HG03280 (cell line): ENCODE data around the gene ERLEC1.
A peak's percentile ranks its signal among the peaks of the same experiment; 100 is the strongest.
"Not testable (repeated sequence)": the region's sequence is repeated elsewhere in the genome, so short reads cannot be mapped to it uniquely, and the experiment has no call there.

ENCODE experiments used
- ATAC-seq: cut with Tn5 transposase; IDR thresholded peaks from one replicate; pipeline ENCODE4 v1.9.1; 2021; ENCODE audit warnings: mild to moderate bottlenecking, moderate library complexity; ENCODE audit not compliant: unreplicated experiment

ERLEC1 gene

DNA sequence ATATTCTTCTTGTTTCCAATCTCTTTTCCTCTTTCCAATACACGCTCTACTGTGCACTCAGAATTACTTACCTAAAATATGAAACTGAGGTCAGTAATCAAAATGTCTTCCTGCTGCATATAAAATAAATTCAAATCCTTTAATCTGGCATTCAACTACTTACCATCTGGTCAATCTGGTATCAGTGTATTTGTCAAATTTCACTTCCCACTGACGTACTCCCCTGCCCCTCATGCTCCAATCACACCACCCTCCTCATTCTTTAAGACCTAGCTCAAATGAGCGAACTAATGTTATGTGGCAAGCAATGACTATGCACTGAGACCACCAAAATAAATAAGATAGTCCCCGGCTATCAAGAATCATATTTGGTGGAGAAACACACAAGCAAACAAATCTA lies 6.8 kb upstream of the ERLEC1 start:
- ATAC-seq, result no peak

DNA sequence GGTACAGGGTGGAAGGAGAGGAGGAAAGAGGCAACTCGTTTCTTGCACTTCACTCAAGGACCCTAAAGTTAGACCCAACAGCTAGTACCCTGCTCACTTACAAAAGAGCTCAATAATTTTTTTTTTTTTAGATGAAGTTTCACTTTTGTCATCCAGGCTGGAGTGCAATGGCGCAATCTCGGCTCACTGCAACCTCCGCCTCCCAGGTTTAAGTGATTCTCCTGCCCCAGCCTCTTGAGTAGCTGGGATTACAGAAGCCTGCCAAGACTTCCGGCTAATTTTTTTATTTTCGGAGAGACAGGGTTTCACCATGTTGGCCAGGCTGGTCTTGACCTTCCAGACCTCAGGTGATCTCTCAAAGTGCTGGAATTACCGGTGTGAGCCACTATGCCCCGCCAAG lies 4.2 kb upstream of the ERLEC1 start:
- no peak for ATAC-seq

DNA sequence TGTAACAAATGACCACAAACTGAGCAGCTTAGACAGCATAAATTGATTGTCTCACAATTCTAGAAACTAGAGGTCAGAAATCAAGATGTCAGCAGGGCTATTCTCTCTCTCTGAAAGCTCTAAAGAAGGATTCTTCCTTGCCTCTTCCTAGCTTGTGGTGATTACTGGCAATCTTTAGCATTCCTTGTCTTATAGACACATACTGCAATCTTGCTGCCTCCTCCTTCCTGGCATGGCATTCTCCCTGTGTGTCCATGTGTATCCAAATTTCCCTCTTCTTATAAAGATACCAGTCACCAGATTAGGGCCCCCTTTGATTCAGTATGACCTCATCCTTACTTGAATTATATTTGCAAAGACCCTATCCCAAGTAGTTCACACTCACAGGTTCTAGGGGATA lies 2.4 kb upstream of the ERLEC1 start:
- no peak for ATAC-seq

DNA sequence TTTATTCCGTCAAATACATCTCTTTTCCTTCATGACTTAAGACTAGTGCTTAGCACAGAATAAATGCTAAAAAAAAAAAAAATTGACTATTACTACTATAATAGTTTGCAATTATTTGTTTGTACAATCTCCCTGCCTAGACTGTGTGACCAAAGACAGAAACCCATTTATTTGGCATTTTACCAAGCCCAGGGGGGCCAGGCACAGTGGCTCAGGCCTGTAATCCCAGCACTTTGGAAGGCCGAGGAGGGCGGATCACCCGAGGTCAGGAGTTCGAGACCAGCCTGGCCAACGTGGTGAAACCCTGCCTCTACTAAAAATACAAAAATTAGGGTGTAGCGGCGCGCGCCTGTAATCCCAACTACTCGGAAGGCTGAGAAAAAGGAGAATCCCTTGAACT lies 1.5 kb upstream of the ERLEC1 start:
- ATAC-seq, result no peak

DNA sequence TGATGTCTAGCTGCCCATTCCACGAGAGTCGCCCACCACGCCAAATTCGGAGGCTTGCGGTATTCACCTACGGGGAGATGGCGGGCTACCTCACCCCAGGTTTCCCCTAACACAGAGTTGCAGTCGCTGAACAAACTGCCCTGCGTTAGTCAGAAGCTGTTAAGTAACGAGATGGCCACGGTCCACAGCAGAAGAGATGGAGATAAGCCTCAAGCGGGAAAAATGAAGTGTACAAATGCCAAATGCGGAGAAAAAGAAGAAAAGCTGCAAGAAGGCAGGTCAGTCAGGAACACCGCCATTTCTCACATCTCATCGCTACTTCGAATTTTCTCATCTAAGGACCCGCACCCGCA lies 516 bp upstream of the ERLEC1 start:
- ATAC-seq, result peak; percentile 1

DNA sequence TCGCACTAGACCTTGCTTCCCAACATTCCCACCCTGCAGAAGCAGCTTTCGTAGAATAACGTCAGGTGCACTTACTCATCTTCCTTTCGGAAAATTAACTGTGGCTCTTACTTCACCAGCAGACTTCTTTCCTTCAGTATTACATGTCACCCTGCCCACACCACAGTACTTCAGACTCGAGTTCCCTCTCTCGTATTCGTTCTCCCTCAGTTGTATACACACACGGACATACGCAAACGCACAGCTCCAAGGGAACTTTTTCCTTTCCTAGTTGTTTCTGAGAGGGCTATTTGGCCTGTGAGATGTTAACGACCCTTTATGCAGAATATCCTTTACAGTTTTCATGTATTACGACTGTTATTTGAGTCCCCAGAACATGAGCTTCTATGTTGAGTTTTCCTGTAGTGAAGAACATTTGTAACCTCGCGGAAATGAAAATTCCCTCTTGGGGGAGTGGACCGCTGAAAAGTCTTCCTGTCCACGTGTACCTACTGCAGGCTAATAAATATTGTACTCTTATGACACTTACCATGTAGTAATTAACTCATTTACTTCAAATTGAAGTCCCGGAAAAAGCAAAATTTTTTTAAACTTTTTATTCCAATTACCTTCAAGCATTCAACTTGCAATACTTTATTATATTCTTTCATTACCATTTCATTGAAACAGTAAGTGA lies 908 bp downstream of the ERLEC1 start:
- ATAC-seq, result no peak

DNA sequence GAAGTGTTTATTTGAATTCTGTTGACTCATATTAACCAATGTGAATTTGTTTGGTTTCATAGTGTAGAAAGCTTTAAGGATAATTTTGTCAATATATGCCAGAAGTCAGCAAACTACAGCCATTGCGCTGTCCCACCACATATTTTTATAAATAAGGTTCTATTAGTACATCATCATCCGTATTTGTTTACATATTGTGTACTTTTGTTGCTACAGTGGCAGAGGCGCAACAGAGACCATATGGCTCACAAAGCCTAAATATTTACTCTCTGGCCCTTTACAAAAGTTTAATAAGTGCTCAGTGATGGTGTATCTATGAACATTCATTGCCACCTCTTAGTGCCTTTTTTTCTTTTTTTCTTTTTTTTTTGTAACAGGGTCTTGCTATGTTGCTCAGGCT lies 6.4 kb downstream of the ERLEC1 start:
- no peak for ATAC-seq

DNA sequence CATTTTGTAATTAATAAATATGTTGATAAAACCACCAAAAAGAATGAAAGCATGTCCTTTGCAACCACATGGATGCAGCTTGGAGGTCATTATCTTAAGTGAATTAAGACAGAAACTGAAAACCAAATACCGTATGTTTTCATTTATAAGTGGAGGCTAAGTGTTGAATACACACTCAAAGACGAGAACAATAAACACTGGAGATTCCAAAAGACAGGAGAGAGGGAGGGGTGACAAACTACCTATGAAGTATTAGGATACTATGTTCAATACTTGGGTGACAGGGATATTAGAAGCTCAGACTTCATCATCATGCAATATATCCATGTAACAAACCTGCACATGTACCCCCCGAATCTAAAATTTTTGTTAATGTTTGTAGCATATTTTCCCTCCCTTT lies 7.0 kb downstream of the ERLEC1 start:
- ATAC-seq, result no peak

DNA sequence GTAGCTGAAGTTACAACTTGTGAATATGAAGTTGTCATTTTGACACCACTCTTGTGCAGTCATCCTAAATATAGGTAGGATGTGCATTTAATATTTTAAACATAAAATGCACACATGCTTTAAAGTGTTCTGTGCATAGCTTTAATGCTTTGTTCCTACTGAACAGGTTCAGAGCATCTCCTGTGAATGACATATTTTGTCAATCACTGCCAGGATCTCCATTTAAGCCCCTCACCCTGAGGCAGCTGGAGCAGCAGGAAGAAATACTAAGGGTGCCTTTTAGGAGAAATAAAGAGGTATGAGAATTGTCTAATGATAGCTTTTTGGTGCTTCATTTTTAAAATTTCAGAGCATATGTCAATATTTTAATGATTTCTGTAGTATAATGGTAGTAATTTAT lies 14.7 kb downstream of the ERLEC1 start:
- no peak for ATAC-seq

DNA sequence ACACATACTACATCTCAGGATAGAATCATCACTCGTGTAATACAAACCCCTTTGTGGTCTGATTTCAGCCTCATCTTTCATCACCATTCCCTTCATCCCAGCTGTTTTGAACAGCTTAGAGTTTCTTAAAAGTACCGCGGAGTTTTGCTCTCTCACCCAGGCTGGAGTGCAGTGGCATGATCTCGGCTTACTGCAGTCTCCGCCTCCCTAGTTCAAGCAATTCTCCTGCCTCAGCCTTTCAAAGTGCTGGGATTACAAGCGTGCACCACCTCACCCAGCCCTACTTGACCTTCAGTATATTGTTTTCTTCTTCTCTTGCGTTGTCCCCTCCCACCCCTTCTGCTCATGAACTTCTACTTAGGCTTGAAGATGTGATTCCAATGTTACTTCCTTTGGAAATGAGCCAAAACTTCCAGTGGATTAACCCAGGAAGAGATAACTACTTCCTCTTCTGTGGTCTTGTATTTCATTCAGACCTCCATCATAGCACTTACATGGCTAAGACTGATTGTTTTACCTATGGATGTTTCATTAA lies 15.8 kb downstream of the ERLEC1 start:
- ATAC-seq, result no peak

DNA sequence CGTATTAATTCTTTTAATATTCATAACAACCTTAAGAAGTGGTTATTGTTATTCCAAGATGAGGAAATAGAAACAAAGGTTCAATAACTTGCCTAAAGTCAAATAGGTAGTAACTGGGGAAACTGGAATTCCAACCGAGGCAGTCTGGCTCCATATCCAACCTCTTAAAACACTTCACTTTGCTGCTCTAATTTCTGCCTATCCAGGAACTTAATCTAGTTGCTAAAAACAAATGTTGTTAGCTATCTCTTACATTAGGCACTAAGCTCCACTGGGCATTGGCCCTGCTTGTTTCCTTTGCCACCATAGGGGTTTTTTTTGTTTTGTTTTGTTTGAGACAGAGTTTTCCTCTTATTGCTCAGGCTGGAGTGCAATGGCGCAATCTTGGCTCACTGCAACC lies 24.8 kb downstream of the ERLEC1 start:
- ATAC-seq, result no peak

DNA sequence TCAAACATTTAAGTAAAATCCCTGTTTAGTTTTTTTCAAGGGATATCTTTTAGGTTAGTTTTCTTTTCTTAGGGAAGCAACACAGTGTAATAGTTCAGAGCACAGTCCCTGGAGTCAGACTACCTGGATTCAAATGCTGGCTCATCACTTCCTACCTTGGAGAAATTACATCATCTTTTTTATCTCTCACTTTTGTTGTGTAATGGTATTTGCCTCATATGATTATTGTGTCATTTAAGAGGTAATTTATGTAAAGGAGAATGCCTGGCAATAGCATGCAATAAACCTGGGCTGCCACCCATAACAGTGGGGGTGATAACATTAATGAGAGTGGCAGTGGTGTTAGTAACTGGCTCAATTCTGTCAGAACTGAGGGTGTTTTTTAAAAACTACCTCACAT lies 26.3 kb downstream of the ERLEC1 start:
- no peak for ATAC-seq

DNA sequence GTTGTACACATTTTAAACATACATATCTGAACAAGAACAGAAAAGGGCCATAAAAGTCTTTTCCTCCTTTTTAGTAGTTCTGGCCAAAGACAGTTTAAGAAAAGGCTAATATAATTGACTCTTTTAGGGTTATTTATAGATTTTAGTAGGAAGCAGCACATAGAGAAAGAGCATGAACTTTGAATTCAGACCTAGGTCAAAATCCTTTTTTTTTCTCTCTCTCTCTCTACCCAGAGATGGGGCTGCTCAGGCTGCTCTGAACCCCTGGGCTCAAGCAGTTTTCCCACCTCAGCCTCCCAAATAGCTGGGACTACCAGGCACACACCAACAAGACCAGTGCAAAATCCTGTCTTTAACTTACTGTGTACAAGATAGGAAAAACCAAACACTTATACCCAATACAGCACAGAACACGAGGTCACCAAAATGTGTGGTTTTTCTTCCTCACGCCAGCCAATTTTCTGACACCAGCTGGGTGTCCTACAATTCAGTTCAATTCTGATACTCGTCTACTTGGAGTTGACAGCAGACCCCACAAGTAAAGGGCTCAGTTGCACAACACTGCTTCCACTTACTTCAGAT lies 32.1 kb downstream of the ERLEC1 start:
- ATAC-seq, result no peak

DNA sequence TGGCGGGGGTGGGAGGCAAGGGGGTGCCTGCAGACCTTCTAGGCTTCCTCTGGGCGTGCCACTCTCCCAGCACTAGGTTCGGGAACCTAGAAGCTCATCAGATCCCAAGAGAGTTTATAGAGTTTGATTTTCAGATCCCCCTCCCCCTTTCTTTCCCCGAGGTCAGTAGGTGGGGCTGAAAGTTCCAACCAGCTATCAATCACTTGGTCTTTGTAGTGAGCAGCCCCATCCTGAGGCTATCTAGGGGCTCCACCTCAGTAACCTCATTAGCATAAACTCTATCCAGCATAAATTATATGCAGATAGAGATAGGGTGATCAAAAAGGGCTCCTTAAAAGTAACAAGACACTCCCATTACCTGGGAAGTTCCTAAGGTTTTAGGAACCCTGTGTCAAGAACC lies 32.8 kb downstream of the ERLEC1 start:
- ATAC-seq, result no peak

DNA sequence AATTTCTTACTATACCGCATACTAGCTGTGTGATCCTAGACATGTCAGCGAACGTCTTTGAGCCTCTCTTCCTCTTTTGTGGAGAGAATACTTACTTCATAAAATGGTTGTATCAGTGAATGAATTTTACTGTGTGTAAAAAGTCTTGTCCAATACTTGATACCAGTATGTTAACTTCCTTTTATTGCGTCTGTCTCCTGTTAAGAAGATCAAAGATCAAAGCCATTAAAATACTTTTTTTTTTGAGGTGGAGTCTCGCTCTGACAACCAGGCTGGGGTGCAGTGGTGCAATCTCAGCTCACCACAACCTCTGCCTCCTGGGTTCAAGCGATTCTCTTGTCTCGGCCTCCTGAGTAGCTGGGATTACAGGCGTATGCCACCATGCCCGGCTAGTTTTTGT lies 33.2 kb downstream of the ERLEC1 start:
- ATAC-seq, result no peak

DNA sequence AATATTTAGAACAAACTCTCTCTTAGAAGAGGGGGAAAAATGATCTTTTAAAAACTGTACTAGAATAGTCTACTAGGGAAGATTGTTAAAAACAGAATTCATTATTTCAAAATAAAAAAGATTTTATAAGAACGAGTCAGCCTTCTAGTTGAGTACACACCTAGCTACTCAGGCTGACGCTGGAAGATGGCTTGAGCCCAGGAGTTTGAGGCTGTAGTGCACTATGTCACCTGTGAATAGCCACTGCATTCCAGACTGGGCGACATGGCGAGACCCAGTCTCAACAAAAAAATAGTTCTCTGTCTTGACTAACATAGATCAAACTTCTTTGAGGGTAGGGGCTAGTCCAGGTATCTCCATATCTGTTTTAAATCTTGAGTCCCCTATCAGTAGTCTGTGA lies 33.9 kb downstream of the ERLEC1 start:
- ATAC-seq, result no peak

DNA sequence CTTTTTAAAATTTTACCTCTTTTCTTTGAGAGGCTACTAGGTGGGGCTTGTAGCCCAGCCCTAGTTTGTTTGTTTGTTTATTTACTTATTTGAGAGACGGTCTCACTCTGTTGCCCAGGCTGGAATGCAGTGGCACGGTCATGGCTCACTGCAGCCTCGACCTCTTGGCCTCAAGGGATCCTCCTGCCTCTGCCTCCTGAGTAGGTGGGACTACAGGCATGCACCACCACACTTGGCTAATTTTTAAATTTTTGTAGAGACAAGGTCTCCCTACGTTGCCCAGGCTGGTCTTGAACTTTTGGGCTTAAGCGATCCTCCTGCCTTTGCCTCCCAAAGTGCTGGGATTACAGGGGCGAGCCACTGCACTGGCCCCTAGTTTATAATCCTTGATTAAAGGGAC lies 35.0 kb downstream of the ERLEC1 start:
- ATAC-seq, result no peak

DNA sequence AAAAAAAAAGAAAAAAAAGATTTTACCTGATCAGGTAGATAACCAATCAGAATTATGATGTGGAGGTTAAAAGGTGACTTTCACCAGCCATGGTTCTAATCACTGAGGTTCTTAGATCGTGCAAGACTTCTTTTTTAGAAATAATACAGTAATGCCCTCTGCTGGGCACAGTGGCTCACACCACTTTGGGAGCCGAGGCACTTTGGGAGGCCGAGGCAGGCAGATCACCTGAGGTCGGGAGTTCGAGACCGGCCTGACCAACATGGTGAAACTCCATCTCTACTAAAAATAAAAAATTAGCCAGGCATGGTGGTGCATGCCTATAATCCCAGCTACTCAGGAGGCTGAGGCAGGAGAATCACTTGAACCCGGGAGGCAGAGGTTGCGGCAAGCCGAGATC lies 36.8 kb downstream of the ERLEC1 start:
- not testable (repeated sequence) for ATAC-seq

DNA sequence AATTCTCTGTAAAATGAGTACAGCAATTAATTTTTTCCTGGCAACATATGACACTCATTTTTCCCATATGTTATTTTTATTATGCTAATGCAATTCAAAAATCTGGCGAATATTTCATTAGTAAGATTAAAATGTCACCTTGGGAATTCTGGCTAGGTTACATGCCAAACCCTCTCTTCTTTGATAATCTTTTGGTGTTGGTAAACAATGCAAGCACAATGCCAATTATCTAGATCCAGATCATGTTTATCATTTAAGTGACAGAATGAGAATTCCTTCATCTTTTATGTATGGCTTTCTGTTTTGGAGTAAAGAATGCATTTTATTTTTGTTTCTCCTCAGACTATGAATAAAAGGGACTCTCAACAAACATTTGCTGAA lies 39.2 kb downstream of the ERLEC1 start:
- ATAC-seq, result no peak

DNA sequence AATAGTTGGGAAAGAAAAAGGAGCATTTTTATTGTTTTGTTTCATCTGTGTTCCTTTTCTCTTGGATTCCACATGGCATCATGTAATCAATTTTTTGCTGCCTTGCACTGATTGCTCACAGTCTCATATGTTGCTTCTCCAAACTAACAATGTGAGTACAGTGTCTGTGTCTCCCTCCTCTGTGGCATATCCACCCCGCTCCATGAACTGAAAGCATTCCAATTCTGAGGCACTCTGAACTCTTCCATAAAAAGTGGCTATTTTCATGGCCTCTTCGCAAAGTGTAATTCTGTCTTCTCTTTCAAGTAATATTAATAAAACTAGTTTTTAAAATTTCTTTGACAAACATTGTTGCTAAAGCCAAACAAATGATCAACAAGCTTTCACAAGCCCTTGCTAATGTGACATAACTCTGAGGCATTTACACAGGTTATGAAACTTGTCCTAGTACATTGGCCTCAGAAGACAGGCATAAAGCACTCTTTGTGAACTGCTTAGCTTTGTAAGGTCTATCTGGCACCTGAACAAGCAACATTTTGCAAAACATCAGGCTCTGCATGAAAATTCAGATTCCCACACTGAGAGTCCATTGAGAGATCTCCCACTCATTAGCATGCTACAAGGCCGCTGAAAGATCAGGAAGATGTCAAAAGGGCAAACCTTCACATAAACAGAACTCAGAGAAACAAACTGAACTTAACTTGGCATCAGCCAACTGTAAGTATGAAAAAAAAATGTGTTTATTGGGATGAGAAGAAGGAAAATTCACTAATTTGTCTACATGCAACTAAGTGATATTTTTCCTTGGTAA lies 39.9 kb downstream of the ERLEC1 start:
- no peak for ATAC-seq

DNA sequence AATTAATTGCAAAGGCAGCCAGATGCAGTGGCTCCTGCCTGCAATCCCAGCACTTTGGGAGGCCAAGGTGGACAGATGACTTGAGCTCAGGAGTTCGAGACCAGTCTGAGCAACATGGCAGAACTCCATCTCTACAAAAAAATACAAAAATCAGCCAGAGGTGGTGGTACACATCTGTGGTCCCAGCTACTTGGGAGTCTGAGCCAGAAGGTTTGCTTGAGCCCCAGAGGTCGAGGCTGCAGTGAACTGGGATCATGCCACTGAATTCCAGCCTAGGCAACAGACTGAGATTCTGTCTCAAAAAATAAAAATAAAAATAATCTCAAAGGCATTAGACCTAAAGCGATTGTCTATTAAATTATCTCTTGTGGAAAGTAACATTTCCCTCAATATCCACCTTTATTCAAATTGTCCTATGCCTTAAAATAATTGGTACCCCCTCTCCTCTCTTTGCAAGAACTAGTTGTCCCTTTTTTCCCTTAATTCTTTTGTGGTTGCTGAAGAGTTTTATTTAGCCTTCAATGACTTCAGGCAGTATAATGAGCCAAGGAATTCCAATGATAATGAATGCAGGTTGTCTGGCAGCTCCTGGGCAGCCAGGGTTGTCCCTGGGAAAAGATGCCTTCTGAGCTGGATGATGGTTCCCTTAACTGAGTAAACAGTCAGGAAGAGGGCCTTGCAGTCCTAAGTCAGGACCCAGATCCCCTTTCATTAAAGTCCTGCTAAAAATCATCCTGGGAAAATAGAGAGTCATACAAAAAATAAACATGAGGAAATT lies 40.7 kb downstream of the ERLEC1 start:
- ATAC-seq, result no peak
